GM18505 (cell line): Measurements from ENCODE around the gene ICE2.

Source experiments
- ATAC-seq: cut with Tn5 transposase; IDR thresholded peaks from one replicate; pipeline ENCODE4 v1.9.1; 2021; ENCODE audit not compliant: unreplicated experiment
- POLR2A ChIP-seq: IDR thresholded peaks from 4 replicates; pipeline ENCODE4 v1.6.1; 2011; ENCODE audit warnings: borderline replicate concordance; ENCODE audit not compliant: insufficient read depth, insufficient read length; ENCODE audit errors: extremely low read depth

The ICE2 gene

GRCh38 chr15:60389261-60390077 is 89.5 kb downstream of the ICE2 start:
- TF ChIP-seq POLR2A: no peak
- peak; percentile 64 for ATAC-seq

GRCh38 chr15:60387321-60387720 is 91.6 kb downstream of the ICE2 start:
- TF ChIP-seq POLR2A: no peak
- ATAC-seq: no peak

- no peak for TF ChIP-seq POLR2A
- ATAC-seq: no peak
Measured at GRCh38 chr15:60386615-60387014, 92.3 kb downstream of the ICE2 start.

DNA sequence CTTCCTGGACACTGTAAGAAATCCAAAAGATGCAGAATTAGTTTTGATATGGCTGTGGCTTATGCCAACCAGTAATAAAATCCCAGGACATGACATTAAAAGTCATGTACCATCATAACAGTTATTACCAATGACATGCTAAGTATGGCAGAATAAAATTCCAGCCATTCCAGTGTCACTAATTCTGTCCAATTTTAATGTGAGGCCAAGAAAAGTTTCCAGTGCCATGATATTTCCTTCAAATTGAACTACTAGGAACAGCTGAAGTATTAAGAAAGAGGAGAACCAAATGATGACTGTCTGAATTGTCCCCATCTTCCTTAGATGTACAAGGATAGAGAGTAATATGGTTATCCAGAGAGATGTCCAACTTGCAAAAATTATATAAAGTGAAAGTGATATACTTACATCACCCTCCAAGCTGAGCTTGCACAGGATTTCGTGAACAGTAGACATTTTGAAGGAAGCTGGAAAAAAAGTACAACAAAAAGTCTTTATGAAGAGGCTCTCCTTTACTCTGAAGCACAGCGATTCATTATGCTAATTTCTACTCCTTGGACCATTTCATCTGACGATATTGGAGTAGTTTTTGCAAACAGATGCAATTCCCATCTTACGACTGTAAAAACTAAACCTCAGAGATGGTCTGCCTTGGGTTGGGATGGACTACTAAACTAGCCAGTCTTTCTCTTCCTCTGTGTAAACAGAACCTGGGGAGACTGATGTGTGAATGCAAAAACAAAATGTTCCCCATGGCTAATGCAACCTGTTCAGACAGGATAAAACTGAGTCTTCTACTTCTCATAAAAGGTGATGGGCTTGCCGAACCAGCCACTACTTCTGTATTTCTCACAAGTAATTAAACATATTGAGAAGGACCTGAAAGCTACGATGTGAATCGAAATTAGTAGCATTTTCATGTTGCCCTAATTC is 93.1 kb downstream of the ICE2 start:
- no peak for TF ChIP-seq POLR2A
- no peak for ATAC-seq

DNA sequence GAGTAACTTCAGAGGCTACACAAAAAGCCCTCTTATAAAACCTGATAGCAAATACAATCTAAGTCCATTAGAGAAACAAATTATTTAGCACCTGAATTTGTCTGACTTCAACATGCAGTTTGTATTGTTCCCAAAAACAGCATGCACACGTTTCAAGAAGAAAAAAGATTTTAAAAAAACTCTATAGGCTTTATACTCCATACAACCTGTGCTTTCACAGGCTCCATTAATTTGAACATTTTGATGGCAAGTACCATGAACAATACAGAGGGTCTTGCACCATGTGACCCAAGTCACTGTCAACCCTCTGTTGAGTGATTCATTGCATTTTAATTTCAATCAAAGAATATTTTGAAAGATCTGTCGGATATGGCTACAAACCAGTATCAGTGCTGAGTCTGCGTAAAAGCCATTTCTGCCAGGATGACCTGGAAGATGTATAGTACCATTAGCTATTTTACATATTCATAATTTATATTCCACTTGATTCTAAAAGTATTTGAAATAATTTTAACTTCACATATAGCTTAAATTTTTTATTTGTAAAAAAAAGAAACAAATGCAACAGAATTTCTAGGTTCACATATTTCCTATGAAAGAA is 94.3 kb downstream of the ICE2 start:
- ATAC-seq: no peak
- TF ChIP-seq POLR2A: no peak

DNA sequence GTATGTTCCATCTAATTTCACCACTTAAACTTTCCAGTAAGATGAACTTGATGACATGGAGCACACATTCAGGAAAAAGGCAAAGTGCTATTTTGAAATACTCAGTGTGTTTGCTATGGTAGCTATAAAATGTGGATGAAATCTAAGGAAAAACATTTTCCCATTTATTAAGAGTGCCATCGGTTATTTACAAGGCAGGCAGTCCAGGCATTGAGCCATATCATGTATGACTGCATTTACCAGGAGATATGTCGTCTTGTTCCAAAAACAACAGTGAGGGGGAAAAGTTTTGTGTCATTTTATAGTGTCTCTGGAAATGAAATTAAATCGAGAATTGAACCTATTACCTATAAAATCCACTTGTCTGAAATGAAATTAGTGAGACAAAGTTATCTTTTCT is 94.9 kb downstream of the ICE2 start:
- TF ChIP-seq POLR2A: no peak
- no peak for ATAC-seq

- TF ChIP-seq POLR2A: no peak
- ATAC-seq: no peak
Measured at GRCh38 chr15:60382773-60383674, 95.9 kb downstream of the ICE2 start.

GRCh38 chr15:60381148-60381788 is 97.7 kb downstream of the ICE2 start:
- no peak for ATAC-seq
- no peak for TF ChIP-seq POLR2A

GRCh38 chr15:60379525-60380274 is 99.2 kb downstream of the ICE2 start:
- ATAC-seq: no peak
- no peak for TF ChIP-seq POLR2A

GRCh38 chr15:60379185-60379524 is 99.8 kb downstream of the ICE2 start:
- no peak for ATAC-seq
- no peak for TF ChIP-seq POLR2A

DNA sequence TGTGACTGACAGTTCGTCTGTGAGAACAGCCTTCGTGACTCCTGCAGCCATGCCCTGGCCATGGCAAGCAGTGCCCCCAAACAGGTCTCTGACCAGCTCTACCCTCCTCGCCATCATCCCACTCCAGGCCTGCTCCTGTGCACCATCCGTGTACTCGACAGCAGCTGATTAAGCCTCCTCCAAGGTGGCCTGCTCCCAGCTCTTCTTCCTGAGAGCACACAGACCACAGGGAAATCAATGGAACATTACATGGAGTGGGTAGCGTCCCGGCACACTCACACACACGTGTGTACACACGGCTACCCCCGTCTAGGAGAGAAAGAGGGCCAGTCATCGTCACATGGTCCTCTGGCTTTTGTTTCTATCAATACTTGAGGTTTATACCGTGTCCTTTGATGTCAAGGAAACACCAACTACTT is 102.3 kb downstream of the ICE2 start:
- ATAC-seq: no peak
- no peak for TF ChIP-seq POLR2A
